ENCODE data around the gene SUCO. TPM values are rescaled to one million over a fixed set of nuclear protein-coding genes. Genes with fewer than 3 reads are reported as not detected.
A peak's percentile ranks its signal among the peaks of the same experiment; 100 is the strongest.

SUCO gene
- total and polyA plus RNA-seq, 2 experiments from 2014 or later, result 18.0 to 49.8 TPM

GRCh38 chr1:172549621-172550280 lies 16.8 kb downstream of the SUCO start (continued):
- TF ChIP-seq, protein P1, sequence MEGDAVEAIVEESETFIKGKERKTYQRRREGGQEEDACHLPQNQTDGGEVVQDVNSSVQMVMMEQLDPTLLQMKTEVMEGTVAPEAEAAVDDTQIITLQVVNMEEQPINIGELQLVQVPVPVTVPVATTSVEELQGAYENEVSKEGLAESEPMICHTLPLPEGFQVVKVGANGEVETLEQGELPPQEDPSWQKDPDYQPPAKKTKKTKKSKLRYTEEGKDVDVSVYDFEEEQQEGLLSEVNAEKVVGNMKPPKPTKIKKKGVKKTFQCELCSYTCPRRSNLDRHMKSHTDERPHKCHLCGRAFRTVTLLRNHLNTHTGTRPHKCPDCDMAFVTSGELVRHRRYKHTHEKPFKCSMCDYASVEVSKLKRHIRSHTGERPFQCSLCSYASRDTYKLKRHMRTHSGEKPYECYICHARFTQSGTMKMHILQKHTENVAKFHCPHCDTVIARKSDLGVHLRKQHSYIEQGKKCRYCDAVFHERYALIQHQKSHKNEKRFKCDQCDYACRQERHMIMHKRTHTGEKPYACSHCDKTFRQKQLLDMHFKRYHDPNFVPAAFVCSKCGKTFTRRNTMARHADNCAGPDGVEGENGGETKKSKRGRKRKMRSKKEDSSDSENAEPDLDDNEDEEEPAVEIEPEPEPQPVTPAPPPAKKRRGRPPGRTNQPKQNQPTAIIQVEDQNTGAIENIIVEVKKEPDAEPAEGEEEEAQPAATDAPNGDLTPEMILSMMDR (conservative IDR thresholded peaks at IDR 0.05; ENCODE audit: low read depth in 2 of 2), result no peak
- no peak for TF ChIP-seq NANOG (IDR thresholded peaks at IDR 0.05; ENCODE audit: borderline replicate concordance)

DNA sequence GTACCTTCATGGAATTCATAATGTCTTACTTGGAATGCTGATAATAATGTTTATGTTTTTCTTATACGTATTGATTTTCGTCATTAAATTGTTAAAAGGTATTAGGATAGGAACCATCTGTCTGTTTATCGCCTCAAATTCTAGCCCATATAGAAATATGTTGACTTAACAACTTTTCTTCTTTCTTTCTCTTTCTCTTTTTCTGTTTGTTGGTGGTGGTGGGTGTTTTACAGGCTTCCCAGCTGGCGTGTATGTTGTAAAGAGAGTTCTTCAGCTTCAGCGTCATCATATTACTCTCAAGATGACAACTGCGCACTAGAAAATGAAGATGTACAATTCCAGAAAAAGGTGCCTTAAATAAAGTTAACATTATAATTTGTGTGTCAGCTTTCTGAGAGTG lies 18.3 kb downstream of the SUCO start:
- H3K27ac ChIP-seq (ENCODE audit: low read depth), result no peak overlapping the region
- Mint-ChIP-seq H3K36me3 (ENCODE audit: low read depth) (peaks cover 10% of the 10 kb centered on the region; the same call in 2 of the 3 replicates), H3K27me3 (ENCODE audit: insufficient read depth, low read depth, poor library complexity) (no peaks in the 10 kb centered on the region), H3K4me3 (no peak overlapping the region), H3K4me1 (peaks cover 21% of the 10 kb centered on the region), H3K9me3 (no peaks in the 10 kb centered on the region), H3K27ac (peak overlapping the region; percentile 35; the same call in 1 of the 2 replicates)
- H3K4me1 ChIP-seq (ENCODE audit: insufficient read depth), result peaks cover 25% of the 10 kb centered on the region
- peaks cover 91% of the 10 kb centered on the region for H3K79me2 ChIP-seq (replicated peaks; ENCODE audit: insufficient read depth)
- H3K27me3 ChIP-seq (ENCODE audit: insufficient read depth), result no peaks in the 10 kb centered on the region
- H4K20me1 ChIP-seq (replicated peaks; ENCODE audit: insufficient read depth), result peaks cover 8% of the 10 kb centered on the region
- no peak overlapping the region for H2AFZ ChIP-seq
- H3K4me2 ChIP-seq, result no peak overlapping the region
- H3K9me2 ChIP-seq (ENCODE audit: insufficient read depth), result no peaks in the 10 kb centered on the region
- no peak for DNase-seq (ENCODE audit: low spot score)
- ATAC-seq, result no peak
- H3K36me3 ChIP-seq (ENCODE audit: insufficient read depth), result no peaks in the 10 kb centered on the region
- H3F3A ChIP-seq (replicated peaks; ENCODE audit: low read depth), result no peaks in the 10 kb centered on the region
- no peak overlapping the region for H3K4me3 ChIP-seq
- TF ChIP-seq NANOG (IDR thresholded peaks at IDR 0.05; ENCODE audit: borderline replicate concordance) (no peak), EZH2 (IDR thresholded peaks at IDR 0.05; ENCODE audit: low read depth, unreplicated experiment) (no peak), ZNF114 (CRISPR knock-in tag; IDR thresholded peaks at IDR 0.05) (no peak), POLR2AphosphoS5 (IDR thresholded peaks at IDR 0.05; ENCODE audit: low read depth) (no peak), JUNB (IDR thresholded peaks at IDR 0.05; ENCODE audit: unreplicated experiment) (no peak), CREB1 (CRISPR knock-in tag; IDR thresholded peaks at IDR 0.05; ENCODE audit: low read depth) (no peak), EZH2phosphoT487 (IDR thresholded peaks at IDR 0.05; ENCODE audit: unreplicated experiment) (no peak)
- TF ChIP-seq, protein P2, sequence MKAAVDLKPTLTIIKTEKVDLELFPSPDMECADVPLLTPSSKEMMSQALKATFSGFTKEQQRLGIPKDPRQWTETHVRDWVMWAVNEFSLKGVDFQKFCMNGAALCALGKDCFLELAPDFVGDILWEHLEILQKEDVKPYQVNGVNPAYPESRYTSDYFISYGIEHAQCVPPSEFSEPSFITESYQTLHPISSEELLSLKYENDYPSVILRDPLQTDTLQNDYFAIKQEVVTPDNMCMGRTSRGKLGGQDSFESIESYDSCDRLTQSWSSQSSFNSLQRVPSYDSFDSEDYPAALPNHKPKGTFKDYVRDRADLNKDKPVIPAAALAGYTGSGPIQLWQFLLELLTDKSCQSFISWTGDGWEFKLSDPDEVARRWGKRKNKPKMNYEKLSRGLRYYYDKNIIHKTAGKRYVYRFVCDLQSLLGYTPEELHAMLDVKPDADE (IDR thresholded peaks at IDR 0.05), result no peak
- TF ChIP-seq, protein P3, sequence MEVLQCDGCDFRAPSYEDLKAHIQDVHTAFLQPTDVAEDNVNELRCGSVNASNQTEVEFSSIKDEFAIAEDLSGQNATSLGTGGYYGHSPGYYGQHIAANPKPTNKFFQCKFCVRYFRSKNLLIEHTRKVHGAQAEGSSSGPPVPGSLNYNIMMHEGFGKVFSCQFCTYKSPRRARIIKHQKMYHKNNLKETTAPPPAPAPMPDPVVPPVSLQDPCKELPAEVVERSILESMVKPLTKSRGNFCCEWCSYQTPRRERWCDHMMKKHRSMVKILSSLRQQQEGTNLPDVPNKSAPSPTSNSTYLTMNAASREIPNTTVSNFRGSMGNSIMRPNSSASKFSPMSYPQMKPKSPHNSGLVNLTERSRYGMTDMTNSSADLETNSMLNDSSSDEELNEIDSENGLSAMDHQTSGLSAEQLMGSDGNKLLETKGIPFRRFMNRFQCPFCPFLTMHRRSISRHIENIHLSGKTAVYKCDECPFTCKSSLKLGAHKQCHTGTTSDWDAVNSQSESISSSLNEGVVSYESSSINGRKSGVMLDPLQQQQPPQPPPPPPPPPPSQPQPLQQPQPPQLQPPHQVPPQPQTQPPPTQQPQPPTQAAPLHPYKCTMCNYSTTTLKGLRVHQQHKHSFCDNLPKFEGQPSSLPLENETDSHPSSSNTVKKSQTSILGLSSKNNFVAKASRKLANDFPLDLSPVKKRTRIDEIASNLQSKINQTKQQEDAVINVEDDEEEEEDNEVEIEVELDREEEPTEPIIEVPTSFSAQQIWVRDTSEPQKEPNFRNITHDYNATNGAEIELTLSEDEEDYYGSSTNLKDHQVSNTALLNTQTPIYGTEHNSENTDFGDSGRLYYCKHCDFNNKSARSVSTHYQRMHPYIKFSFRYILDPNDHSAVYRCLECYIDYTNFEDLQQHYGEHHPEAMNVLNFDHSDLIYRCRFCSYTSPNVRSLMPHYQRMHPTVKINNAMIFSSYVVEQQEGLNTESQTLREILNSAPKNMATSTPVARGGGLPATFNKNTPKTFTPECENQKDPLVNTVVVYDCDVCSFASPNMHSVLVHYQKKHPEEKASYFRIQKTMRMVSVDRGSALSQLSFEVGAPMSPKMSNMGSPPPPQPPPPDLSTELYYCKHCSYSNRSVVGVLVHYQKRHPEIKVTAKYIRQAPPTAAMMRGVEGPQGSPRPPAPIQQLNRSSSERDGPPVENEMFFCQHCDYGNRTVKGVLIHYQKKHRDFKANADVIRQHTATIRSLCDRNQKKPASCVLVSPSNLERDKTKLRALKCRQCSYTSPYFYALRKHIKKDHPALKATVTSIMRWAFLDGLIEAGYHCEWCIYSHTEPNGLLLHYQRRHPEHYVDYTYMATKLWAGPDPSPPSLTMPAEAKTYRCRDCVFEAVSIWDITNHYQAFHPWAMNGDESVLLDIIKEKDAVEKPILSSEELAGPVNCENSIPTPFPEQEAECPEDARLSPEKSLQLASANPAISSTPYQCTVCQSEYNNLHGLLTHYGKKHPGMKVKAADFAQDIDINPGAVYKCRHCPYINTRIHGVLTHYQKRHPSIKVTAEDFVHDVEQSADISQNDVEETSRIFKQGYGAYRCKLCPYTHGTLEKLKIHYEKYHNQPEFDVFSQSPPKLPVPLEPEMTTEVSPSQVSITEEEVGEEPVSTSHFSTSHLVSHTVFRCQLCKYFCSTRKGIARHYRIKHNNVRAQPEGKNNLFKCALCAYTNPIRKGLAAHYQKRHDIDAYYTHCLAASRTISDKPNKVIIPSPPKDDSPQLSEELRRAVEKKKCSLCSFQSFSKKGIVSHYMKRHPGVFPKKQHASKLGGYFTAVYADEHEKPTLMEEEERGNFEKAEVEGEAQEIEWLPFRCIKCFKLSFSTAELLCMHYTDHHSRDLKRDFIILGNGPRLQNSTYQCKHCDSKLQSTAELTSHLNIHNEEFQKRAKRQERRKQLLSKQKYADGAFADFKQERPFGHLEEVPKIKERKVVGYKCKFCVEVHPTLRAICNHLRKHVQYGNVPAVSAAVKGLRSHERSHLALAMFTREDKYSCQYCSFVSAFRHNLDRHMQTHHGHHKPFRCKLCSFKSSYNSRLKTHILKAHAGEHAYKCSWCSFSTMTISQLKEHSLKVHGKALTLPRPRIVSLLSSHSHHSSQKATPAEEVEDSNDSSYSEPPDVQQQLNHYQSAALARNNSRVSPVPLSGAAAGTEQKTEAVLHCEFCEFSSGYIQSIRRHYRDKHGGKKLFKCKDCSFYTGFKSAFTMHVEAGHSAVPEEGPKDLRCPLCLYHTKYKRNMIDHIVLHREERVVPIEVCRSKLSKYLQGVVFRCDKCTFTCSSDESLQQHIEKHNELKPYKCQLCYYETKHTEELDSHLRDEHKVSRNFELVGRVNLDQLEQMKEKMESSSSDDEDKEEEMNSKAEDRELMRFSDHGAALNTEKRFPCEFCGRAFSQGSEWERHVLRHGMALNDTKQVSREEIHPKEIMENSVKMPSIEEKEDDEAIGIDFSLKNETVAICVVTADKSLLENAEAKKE (CRISPR knock-in tag; IDR thresholded peaks at IDR 0.05), result no peak
- TF ChIP-seq, protein P1 (conservative IDR thresholded peaks at IDR 0.05; ENCODE audit: low read depth in 2 of 2), result no peak
